Measurements from ENCODE around the gene EHF. TPM values are rescaled to one million over a fixed set of nuclear protein-coding genes. Genes with fewer than 3 reads are reported as not detected.

The EHF gene
- total RNA-seq, 1 experiment from 2014 or later: 1.2 TPM

DNA sequence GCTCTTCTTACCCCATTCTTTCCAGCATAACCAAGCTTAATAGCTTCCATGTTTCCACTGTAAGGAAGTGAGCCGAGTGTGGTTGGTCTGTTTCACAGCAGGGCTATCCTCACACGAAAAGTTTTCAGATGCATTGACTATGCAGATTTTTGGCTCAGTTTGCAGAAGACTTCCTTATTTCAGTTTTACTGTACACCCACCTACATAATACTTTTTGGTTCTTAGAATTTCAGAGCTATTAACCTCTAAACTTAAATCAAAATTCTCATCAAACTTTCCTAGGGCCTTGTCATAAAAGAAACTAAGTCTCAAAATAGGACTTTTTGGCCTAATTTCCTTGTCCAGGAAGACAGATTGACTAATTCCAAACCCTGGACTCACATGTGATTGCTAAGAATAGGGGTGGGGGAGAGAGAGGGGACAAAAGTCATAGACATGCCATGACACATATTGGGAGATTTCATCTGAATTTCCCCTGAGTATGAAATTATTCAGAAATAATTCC is 7.3 kb upstream of the EHF start:
- Histone ChIP-seq H3K9me3 (no peaks in the 10 kb centered on the region), H3K36me3 (no peaks in the 10 kb centered on the region), H3K27me3 (no peaks in the 10 kb centered on the region), H3K4me3 (no peak overlapping the region)
- no peak for DNase-seq

DNA sequence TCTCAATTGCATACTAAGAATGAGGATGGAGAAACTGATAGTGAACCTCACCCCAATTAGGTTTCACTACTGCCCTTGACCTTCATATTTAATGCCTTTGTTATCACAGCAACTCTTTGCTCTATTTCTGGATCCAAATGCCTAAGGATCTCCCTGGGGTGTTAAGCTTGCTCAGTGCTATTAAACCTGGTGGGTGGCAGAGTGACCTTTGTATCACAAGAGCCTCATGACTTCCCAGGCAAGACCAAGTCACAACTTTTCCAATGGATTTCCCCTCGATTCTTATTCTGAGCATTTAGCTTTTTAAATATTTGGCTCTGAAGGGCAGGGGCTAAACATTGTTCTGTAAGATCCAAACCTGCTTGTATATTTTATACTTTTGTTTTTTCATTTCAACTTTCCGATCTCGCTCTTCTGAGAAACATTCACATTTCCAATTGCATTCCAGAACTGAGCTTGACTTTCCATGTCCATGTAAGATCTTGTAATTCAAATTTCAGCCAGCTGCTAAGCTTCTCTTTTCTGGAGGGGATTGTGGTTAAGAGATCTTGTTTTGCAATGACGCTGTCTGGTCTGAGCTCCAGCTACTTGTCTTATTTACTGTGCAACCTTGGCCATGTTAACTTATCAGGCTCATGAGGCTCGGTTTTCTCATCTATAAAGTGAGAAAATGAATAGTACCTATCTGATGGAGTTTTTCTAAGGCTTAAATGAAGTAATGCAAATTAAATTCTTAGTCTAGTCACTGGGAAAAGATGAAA is 6.4 kb upstream of the EHF start:
- Histone ChIP-seq H3K27me3 (no peaks in the 10 kb centered on the region), H3K9me3 (no peaks in the 10 kb centered on the region), H3K4me3 (no peak overlapping the region), H3K36me3 (no peaks in the 10 kb centered on the region)
- no peak for DNase-seq

DNA sequence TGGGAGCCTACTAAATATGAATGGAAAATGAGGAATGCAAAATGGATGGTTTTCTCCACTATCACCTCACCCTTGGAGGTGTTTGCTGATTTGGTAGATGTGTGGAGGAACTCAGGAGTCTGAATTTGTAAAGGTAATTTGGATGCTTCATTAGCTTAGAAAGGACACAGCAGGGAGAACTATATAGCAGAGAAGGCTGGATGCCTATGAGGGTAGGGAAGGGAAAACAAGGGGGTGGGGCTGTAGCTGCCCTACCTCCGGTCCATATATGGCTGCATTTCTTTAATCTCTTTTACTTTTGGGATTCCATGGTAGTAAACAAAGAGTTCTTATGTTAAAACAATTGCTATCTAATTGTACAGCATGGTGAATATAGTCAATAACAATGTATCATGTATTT is 4.8 kb upstream of the EHF start:
- Histone ChIP-seq H3K27me3 (no peaks in the 10 kb centered on the region), H3K9me3 (no peaks in the 10 kb centered on the region), H3K4me3 (no peak overlapping the region), H3K36me3 (no peaks in the 10 kb centered on the region)
- no peak for DNase-seq

DNA sequence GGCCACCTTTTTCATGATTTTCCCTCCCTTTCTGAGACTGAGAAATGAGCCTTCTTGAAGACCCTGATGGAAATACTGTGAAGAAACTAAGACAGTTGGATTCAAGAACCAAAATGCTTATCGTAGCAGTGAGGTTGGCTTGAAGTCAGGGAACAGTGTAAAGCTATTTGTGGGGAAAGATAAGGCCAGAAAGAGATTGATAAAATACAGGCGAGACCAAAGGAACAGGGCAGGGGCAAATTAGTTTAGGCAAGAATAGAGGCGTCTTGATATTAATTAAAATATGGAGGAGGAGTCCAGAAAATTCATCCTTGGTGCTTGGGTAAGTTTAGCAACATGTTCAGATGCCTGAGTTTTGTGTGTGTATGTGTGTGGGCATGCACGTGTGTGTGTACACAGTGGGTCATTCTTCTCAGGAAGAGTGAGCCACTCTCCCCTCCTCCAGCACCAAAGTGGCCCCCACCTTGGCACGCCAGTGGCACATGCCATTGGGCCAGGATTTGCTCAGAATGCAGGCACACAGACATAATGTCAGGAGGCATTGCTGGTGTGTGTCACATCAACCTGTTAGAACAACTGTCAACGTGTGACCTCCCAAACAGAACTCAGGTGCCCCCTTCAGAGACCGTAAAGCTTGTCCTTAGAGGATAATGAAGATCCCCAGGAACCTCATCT is 3.9 kb upstream of the EHF start:
- H3K4me3 ChIP-seq: no peak overlapping the region
- H3K27me3 ChIP-seq: no peaks in the 10 kb centered on the region
- no peaks in the 10 kb centered on the region for H3K36me3 ChIP-seq
- no peak for DNase-seq
- H3K9me3 ChIP-seq: no peaks in the 10 kb centered on the region

DNA sequence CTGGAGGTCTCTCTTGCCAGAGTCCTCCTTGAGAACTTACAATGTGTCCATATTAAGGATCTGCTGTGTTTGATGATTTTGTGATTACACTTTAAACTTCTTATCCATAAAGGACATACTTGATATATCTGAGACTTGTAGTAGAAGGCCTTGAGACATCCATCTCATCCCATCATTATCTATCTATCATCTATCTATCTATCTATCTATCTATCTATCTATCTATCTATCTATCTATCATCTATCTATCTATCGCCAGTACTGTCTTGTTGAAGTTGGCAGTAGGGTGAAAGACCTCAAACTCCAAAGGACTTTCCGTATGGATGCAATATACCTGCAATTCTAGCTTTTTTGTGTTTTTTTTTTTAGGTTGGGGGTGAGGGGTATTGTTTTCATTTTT is 2.5 kb upstream of the EHF start:
- no peaks in the 10 kb centered on the region for H3K36me3 ChIP-seq
- H3K27me3 ChIP-seq: no peaks in the 10 kb centered on the region

GRCh38 chr11:34619062-34619516 is 1.8 kb upstream of the EHF start:
- H3K9me3 ChIP-seq: no peaks in the 10 kb centered on the region
- H3K27me3 ChIP-seq: no peaks in the 10 kb centered on the region
- DNase-seq: no peak
- H3K36me3 ChIP-seq: no peaks in the 10 kb centered on the region
- no peak overlapping the region for H3K4me3 ChIP-seq

More for the DNA sequence above, 2.5 kb upstream of the EHF start:
- Histone ChIP-seq H3K9me3 (no peaks in the 10 kb centered on the region), H3K4me3 (no peak overlapping the region)
- DNase-seq: no peak

DNA sequence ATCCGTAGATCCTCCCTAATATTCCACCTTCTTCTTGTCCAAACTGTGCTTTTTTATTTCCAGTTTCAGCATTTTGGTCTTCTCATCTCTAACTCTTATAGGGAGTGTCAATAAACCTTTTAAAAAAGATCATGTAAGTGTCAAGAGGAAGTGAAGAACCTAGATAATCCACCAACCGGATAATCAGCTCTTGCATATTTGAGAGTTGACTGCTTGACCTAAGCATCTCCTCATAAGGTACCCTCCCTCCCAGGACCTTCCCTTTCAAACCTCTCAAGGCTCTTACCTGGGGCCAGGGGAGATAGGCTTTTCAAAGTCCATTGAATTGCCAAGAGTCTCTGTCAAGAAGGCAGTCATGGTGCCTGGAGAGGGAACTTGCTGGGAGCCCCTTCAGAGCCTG is 691 bp upstream of the EHF start:
- no peak overlapping the region for H3K4me3 ChIP-seq
- H3K27me3 ChIP-seq: no peaks in the 10 kb centered on the region
- H3K9me3 ChIP-seq: no peaks in the 10 kb centered on the region
- H3K36me3 ChIP-seq: no peaks in the 10 kb centered on the region
- DNase-seq: no peak

GRCh38 chr11:34621876-34622275 is 983 bp downstream of the EHF start:
- Histone ChIP-seq H3K27me3 (no peaks in the 10 kb centered on the region), H3K4me3 (no peak overlapping the region), H3K9me3 (no peaks in the 10 kb centered on the region), H3K36me3 (no peaks in the 10 kb centered on the region)
- DNase-seq: no peak

- Histone ChIP-seq H3K4me3 (no peak overlapping the region), H3K9me3 (no peaks in the 10 kb centered on the region), H3K27me3 (no peaks in the 10 kb centered on the region), H3K36me3 (no peaks in the 10 kb centered on the region)
- no peak for DNase-seq
Measured at GRCh38 chr11:34623463-34623862, 2.6 kb downstream of the EHF start.

DNA sequence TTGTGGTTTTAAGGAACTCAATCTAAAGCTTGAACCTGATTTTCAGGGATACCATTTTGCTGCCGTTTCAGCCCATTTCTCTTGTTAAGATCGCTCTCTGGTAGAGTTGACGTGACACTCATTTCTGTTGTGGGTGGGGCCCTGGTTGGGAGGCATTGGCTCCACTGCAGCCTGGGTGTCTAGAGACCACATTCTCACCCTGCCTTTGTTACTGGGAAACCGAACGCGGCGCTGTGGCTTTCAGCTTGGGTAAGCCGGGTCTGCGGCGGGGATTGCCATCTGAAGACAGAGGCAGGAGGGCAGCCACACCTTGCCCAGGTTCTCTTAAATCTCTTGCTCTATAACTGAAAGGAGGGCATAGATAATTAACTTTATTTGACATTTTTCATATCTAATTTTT is 3.2 kb downstream of the EHF start:
- no peaks in the 10 kb centered on the region for H3K27me3 ChIP-seq

GRCh38 chr11:34625576-34625975 is 4.7 kb downstream of the EHF start:
- Histone ChIP-seq H3K27me3 (no peaks in the 10 kb centered on the region), H3K9me3 (no peaks in the 10 kb centered on the region), H3K36me3 (no peaks in the 10 kb centered on the region), H3K4me3 (peak overlapping the region; percentile 42)
- no peak for DNase-seq

More for the DNA sequence above, 3.2 kb downstream of the EHF start:
- H3K4me3 ChIP-seq: peak overlapping the region; percentile 42
- H3K36me3 ChIP-seq: no peaks in the 10 kb centered on the region
- DNase-seq: peak; percentile 72
- no peaks in the 10 kb centered on the region for H3K9me3 ChIP-seq

- Histone ChIP-seq H3K4me3 (peak overlapping the region; percentile 42), H3K9me3 (no peaks in the 10 kb centered on the region), H3K36me3 (no peaks in the 10 kb centered on the region), H3K27me3 (no peaks in the 10 kb centered on the region)
- no peak for DNase-seq
Measured at GRCh38 chr11:34626393-34626792, 5.5 kb downstream of the EHF start.

GRCh38 chr11:34627197-34627596 is 6.3 kb downstream of the EHF start:
- Histone ChIP-seq H3K36me3 (no peaks in the 10 kb centered on the region), H3K9me3 (no peaks in the 10 kb centered on the region), H3K4me3 (no peak overlapping the region), H3K27me3 (no peaks in the 10 kb centered on the region)
- no peak for DNase-seq

DNA sequence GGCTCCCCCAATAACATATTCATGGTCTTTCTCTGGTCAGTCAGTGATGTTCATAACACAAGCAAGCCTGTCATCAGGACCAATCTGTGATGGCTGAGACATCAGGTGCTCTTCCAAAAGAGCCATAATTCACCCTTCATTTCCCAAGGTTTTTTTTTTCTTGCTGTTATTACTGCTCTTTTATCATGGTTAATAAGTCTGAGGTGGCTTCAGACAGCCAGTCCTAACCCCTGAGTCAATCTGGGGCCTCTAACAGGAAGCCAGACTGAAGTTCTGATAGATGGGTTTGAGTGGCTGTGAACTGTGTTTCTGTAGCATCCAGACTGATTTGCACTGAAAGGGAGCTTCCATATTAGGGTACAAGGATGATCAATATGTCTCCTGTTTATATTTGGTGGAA is 8.8 kb downstream of the EHF start:
- DNase-seq: no peak
- Histone ChIP-seq H3K36me3 (no peaks in the 10 kb centered on the region; the same call in 1 of the 2 replicates), H3K9me3 (no peaks in the 10 kb centered on the region), H3K27me3 (no peaks in the 10 kb centered on the region), H3K4me3 (no peak overlapping the region)

- H3K4me3 ChIP-seq: no peak overlapping the region
- no peaks in the 10 kb centered on the region for H3K9me3 ChIP-seq
- no peaks in the 10 kb centered on the region for H3K27me3 ChIP-seq
- H3K36me3 ChIP-seq: no peaks in the 10 kb centered on the region; the same call in 1 of the 2 replicates
- no peak for DNase-seq
Measured at GRCh38 chr11:34630544-34630943, 9.7 kb downstream of the EHF start.

DNA sequence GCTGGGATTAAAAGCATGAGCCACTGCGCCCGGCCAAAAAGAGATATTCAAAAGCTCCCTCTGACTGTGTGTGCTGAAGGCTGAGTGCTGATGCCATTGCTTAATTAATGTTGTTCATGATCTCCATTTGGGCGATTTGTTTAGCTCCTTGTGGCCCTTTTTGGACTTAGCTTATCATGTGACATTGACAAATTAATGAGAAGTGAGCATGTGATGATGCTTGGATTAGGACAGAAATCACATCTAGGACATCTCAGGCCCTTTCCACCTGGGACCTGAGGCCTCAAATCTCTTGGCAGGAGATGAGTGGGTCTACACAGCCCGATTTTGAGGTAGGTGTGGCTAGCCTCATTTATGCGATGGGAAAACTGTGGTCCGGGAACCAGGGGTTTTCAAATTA is 10.4 kb downstream of the EHF start:
- Histone ChIP-seq H3K4me3 (no peak overlapping the region), H3K9me3 (no peaks in the 10 kb centered on the region), H3K36me3 (no peaks in the 10 kb centered on the region; the same call in 1 of the 2 replicates), H3K27me3 (no peaks in the 10 kb centered on the region)
- DNase-seq: no peak

GRCh38 chr11:34631737-34632104 is 10.8 kb downstream of the EHF start:
- peaks cover 2% of the 10 kb centered on the region; the same call in 1 of the 2 replicates for H3K36me3 ChIP-seq
- H3K4me3 ChIP-seq: no peak overlapping the region
- no peaks in the 10 kb centered on the region for H3K27me3 ChIP-seq
- H3K9me3 ChIP-seq: no peaks in the 10 kb centered on the region
- peak; percentile 40 for DNase-seq

Measured in MG63 (cell line).